ENCODE data around the gene FBN2. TPM values are rescaled to one million over a fixed set of nuclear protein-coding genes. Genes with fewer than 3 reads are reported as not detected.

Gene FBN2
- total RNA-seq, 1 experiment from 2014 or later, result 193 TPM

DNA sequence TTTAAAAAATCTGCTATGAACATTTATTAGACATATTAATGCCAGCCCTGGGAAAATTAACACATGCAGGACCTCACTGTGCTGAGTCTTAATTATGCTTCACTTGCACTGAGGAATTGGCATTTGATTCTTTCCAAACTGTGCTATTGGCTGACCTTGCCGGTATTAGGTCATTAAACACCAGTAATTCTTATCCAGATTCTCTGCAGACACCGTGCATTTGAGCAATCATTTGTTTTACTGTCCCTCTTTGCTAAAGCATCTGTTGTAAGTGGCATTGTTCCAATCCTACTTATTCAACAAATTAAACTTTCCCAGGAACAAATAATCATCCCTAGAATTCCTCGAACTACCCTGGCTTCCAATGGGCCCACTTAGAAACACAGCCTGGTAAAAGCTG, 309.5 kb downstream of the FBN2 start:
- TF ChIP-seq, protein P1, sequence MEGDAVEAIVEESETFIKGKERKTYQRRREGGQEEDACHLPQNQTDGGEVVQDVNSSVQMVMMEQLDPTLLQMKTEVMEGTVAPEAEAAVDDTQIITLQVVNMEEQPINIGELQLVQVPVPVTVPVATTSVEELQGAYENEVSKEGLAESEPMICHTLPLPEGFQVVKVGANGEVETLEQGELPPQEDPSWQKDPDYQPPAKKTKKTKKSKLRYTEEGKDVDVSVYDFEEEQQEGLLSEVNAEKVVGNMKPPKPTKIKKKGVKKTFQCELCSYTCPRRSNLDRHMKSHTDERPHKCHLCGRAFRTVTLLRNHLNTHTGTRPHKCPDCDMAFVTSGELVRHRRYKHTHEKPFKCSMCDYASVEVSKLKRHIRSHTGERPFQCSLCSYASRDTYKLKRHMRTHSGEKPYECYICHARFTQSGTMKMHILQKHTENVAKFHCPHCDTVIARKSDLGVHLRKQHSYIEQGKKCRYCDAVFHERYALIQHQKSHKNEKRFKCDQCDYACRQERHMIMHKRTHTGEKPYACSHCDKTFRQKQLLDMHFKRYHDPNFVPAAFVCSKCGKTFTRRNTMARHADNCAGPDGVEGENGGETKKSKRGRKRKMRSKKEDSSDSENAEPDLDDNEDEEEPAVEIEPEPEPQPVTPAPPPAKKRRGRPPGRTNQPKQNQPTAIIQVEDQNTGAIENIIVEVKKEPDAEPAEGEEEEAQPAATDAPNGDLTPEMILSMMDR (IDR thresholded peaks at IDR 0.05; ENCODE audit: unreplicated experiment), result no peak
- POLR2A ChIA-PET, result no interaction called here
- Mint-ChIP-seq H3K9me3 (ENCODE audit: unreplicated experiment) (peaks cover 9% of the 10 kb centered on the region), H3K4me1 (ENCODE audit: insufficient read depth, unreplicated experiment) (peaks cover 23% of the 10 kb centered on the region), H3K36me3 (ENCODE audit: insufficient read depth, unreplicated experiment) (no peaks in the 10 kb centered on the region), H3K27ac (ENCODE audit: low read depth, unreplicated experiment) (peak overlapping the region; percentile 65), H3K4me3 (ENCODE audit: unreplicated experiment) (no peak overlapping the region), H3K27me3 (ENCODE audit: insufficient read depth, unreplicated experiment) (no peaks in the 10 kb centered on the region)
- DNase-seq (ENCODE audit: unreplicated experiment), result peak; percentile 49
- intact Hi-C loops (cut with micrococcal nuclease), result loop anchor here (5.0 kb wide), 1 partner anchor 119 kb away; no protein-coding TSS in a partner anchor
- no TSS peak for BruUV-seq (replicated peaks)
- CTCF ChIA-PET, result interaction anchor here (0.6 to 2.7 kb wide), 4 partner anchors 14 to 270 kb away, joined by 3 to 12 read pairs (median 4); no protein-coding TSS in a partner anchor

DNA sequence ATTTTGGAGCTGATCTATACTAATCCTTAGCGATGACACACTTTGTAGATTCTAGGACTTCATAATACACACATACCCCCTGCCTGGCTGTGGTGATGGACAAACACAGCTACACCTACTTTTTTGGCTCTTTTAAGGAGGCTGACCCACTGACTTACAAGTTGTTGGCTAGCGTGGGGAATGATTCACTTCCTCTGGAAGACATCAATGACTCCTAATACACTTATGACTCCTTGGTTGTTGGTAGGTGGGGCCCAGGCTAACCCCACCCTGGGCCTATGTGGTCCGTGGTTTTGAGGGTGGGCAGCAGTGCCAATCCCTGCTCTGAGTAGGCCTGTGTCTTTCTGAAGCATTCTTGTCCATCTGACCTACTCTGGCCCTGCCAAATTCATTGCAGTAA, 310.0 kb downstream of the FBN2 start:
- Mint-ChIP-seq H3K27ac (ENCODE audit: low read depth, unreplicated experiment) (peak overlapping the region; percentile 65), H3K4me3 (ENCODE audit: unreplicated experiment) (no peak overlapping the region), H3K4me1 (ENCODE audit: insufficient read depth, unreplicated experiment) (peaks cover 23% of the 10 kb centered on the region), H3K9me3 (ENCODE audit: unreplicated experiment) (peaks cover 9% of the 10 kb centered on the region), H3K27me3 (ENCODE audit: insufficient read depth, unreplicated experiment) (no peaks in the 10 kb centered on the region), H3K36me3 (ENCODE audit: insufficient read depth, unreplicated experiment) (no peaks in the 10 kb centered on the region)
- DNase-seq (ENCODE audit: unreplicated experiment), result peak; percentile 94
- TF ChIP-seq, protein P1 (IDR thresholded peaks at IDR 0.05; ENCODE audit: unreplicated experiment), result no peak
- intact Hi-C loops (cut with micrococcal nuclease), result loop anchor here (5.0 kb wide), 1 partner anchor 119 kb away; no protein-coding TSS in a partner anchor
- ChIA-PET POLR2A (interaction anchor here (0.6 kb wide), 1 partner anchor 259 kb away, joined by 3 read pairs; no protein-coding TSS in a partner anchor), CTCF (interaction anchor here (0.6 to 2.7 kb wide), 6 partner anchors 13 to 272 kb away, joined by 3 to 12 read pairs (median 6); no protein-coding TSS in a partner anchor)
- BruUV-seq (replicated peaks), result no TSS peak

DNA sequence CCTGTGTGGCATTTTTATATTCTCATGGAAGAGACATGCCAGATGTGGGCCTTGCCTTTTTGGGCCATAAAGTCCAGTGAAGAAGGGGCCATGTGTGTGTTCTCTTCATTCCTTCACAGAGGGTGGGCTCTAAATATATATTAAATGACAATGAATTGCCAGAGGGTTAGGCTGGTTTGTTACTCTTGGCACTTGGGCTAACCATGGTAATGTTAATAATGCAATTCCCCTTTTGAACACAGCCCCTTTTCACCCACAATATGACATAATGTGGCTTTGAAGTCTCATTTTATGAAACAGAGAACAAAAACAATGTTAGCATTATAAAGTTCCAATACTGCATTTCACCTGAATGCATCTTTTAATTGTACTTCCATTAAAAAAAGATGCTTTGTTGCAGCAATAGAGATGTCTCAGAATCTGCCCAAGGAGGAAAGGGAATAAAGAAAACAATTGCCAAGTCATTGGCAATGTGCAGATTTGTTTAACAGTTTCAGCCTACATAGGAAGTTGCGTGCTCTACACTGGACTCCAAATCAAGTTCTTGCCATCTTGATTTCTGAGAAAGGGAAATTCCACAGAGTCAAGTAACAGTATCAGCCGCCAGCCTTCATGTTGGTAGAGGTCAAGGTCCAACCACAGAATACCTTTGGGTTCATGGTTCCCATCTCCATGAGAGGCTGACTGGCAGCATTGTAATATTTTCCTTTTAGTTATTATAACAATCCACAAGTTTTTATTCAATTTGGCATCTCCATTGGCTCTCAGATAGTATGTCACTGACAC, 312.6 kb downstream of the FBN2 start:
- H3K9me3 Mint-ChIP-seq (ENCODE audit: unreplicated experiment), result peaks cover under 1% of the 10 kb centered on the region
- CTCF ChIA-PET, result interaction anchor here (0.6 to 1.4 kb wide), 3 partner anchors 11 to 172 kb away, joined by 3 to 7 read pairs (median 3); no protein-coding TSS in a partner anchor
- H3K36me3 Mint-ChIP-seq (ENCODE audit: insufficient read depth, unreplicated experiment), result no peaks in the 10 kb centered on the region
- TF ChIP-seq, protein P1 (IDR thresholded peaks at IDR 0.05; ENCODE audit: unreplicated experiment), result no peak
- peak; percentile 29 for DNase-seq (ENCODE audit: unreplicated experiment)
- H3K27ac Mint-ChIP-seq (ENCODE audit: low read depth, unreplicated experiment), result no peak overlapping the region
- H3K4me3 Mint-ChIP-seq (ENCODE audit: unreplicated experiment), result no peak overlapping the region
- H3K4me1 Mint-ChIP-seq (ENCODE audit: insufficient read depth, unreplicated experiment), result peaks cover 23% of the 10 kb centered on the region
- H3K27me3 Mint-ChIP-seq (ENCODE audit: insufficient read depth, unreplicated experiment), result no peaks in the 10 kb centered on the region
- intact Hi-C loops (cut with micrococcal nuclease), result loop anchor here (5.0 kb wide), 1 partner anchor 122 kb away; no protein-coding TSS in a partner anchor
- POLR2A ChIA-PET, result no interaction called here
- no TSS peak for BruUV-seq (replicated peaks)

DNA sequence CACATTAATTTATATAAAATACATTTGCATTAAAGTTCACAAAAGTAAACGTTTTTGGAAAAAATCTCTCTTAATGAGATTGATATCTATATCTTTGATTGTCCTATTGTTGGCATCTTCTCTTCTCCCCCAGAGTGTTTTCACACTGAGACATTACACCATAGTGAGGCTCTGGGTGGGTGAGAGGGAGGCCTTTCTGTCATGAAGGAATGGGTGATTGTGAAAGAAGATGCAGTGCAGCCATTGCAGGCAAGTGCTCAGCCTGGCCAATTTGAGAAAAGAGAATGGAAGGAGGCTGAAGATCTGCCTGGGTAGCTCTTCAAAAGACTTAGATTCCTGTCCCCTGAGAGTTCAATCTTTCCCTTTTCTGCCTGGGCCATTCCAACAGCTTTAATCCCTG, 313.7 kb downstream of the FBN2 start:
- no peaks in the 10 kb centered on the region for H3K36me3 Mint-ChIP-seq (ENCODE audit: insufficient read depth, unreplicated experiment)
- H3K4me3 Mint-ChIP-seq (ENCODE audit: unreplicated experiment), result no peak overlapping the region
- H3K9me3 Mint-ChIP-seq (ENCODE audit: unreplicated experiment), result no peaks in the 10 kb centered on the region
- intact Hi-C loops (cut with micrococcal nuclease), result no loop called here
- DNase-seq (ENCODE audit: unreplicated experiment), result no peak
- ChIA-PET CTCF (interaction anchor here (1.1 to 1.4 kb wide), 2 partner anchors 10 to 22 kb away, joined by 3 to 7 read pairs; no protein-coding TSS in a partner anchor), POLR2A (interaction anchor here (0.7 kb wide), 1 partner anchor 201 kb away, joined by 5 read pairs; no protein-coding TSS in a partner anchor)
- H3K27me3 Mint-ChIP-seq (ENCODE audit: insufficient read depth, unreplicated experiment), result no peaks in the 10 kb centered on the region
- no peak overlapping the region for H3K27ac Mint-ChIP-seq (ENCODE audit: low read depth, unreplicated experiment)
- H3K4me1 Mint-ChIP-seq (ENCODE audit: insufficient read depth, unreplicated experiment), result peaks cover 23% of the 10 kb centered on the region
- no TSS peak for BruUV-seq (replicated peaks)
- TF ChIP-seq, protein P1 (IDR thresholded peaks at IDR 0.05; ENCODE audit: unreplicated experiment), result no peak
